HG03175 (cell line): Measurements from ENCODE around the gene KCTD19.

Experiments
- ATAC-seq: cut with Tn5 transposase; IDR thresholded peaks from one replicate; pipeline ENCODE4 v1.9.1; 2021; ENCODE audit warnings: mild to moderate bottlenecking, moderate library complexity; ENCODE audit not compliant: unreplicated experiment

Gene KCTD19

GRCh38 chr16:67260426-67261063 lies 66.0 kb downstream of the KCTD19 start:
- ATAC-seq: no peak

- ATAC-seq: no peak
These were observed 66.8 kb downstream of the KCTD19 start for GRCh38 chr16:67259705-67260104.

DNA sequence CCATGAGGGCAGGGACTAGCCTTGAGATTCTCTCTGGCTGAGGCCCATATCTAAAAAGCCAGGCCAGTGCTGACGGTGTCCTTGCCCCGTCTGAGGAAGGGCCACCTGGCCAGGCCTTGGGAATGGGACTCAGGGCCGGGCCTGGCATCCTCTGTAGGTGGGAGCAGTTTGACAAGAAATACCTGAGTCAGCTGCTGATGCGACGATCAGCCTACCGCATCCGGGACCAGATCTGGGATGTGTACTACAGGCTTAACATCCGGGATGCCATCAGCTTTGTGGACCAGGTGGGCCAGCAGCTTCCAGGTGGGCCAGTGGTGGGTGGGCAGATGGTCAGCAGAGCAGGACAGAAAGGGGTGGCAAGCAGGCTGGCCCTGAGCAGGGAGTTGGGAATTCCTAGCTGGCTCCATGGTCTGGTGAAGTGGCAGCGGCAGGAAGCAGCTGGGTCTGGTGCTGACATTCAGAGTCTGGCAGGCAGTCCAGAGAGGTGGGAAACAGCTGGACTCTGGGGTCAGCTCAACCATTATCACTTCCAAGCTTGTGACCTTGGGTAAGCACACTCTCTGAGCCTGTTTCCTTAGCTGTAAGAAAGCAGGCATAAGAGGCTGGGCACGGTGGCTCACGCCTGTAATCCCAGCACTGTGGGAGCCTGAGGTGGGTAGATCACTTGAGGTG lies 68.2 kb downstream of the KCTD19 start:
- ATAC-seq: no peak

DNA sequence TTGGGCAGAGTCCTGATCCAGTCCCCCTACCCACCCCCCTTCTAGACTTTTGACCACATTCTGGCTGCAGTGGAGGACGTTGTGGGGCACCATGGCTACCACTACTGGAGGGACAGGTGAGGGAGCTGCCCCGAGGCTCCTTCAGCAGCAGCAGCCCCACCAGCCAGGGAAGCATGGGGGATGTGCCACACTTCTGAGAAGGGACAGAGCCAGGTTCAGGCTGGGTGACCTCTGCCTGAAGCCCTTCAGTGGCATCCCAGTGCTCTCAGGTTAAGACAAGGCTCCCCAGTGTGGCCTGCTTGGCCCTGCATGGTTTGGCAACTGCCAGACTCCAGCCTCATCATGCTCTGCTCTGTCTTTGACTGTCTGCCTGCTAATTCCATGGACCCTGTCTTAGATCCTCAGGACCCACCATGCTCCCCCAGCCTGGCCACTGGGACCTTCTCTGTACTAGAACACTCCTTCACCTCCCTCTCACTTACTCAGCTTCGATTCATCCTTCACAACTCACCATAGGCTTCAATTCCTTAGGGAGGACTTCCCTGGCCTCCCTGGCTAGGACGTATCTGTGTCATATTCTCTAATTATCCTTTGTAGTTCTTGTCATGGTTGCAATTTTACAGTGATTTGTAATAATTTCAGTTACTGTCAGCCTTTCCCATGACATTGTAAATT lies 68.9 kb downstream of the KCTD19 start:
- no peak for ATAC-seq

DNA sequence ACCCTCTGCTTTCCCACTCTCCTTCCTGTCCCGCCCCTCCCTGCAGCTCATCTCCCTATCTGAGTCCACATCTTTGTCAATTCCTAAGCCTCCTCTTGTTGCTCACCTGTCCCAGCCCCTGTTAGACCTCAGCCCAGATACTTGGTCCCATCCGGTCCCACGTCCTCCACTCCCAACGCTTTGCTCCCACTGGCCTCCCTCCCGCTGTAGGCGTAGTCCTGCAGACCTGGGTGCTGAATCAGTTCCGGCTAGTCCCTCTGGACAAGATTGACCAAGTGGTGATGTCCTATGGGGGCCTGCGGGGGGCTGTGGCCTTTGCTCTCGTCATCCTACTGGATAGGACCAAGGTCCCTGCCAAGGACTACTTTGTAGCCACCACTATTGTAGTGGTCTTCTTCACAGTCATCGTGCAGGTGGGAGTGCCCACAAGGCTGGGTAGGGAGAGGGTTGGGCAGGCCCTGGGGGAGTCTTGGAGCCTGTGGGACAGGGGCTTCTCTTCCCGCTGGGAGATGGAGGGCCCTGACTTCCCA lies 69.8 kb downstream of the KCTD19 start:
- no peak for ATAC-seq

DNA sequence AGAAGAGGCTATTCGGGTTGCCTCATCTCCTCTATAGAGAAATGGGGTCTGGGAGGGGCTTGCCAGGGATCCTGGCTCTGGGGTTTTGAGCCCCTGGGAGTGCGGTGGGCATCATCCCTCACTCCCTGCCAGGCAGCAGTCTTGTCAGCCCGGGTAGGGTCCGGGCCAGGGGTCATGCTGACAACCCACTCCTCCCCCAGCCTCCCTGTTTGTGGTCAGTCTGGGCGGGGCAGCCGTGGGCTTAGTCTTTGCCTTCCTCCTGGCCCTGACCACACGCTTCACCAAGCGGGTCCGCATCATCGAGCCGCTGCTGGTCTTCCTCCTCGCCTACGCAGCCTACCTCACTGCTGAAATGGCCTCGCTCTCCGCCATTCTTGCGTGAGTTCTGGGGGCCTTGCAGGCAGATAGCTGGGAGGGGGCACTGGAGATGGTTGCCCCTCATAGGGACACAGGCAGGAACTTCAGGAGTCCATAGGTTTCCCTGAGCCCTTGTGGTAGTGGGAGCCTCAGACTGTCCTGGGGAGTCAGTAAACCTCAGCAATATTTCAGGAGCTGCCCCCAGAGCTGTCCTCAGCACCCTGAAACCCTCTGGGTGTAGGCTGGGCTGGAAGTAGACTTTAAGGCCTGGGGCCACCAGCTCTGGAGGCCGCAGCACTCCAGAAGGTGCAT lies 70.9 kb downstream of the KCTD19 start:
- no peak for ATAC-seq

- no peak for ATAC-seq
These were observed 71.6 kb downstream of the KCTD19 start for GRCh38 chr16:67254801-67255552.

DNA sequence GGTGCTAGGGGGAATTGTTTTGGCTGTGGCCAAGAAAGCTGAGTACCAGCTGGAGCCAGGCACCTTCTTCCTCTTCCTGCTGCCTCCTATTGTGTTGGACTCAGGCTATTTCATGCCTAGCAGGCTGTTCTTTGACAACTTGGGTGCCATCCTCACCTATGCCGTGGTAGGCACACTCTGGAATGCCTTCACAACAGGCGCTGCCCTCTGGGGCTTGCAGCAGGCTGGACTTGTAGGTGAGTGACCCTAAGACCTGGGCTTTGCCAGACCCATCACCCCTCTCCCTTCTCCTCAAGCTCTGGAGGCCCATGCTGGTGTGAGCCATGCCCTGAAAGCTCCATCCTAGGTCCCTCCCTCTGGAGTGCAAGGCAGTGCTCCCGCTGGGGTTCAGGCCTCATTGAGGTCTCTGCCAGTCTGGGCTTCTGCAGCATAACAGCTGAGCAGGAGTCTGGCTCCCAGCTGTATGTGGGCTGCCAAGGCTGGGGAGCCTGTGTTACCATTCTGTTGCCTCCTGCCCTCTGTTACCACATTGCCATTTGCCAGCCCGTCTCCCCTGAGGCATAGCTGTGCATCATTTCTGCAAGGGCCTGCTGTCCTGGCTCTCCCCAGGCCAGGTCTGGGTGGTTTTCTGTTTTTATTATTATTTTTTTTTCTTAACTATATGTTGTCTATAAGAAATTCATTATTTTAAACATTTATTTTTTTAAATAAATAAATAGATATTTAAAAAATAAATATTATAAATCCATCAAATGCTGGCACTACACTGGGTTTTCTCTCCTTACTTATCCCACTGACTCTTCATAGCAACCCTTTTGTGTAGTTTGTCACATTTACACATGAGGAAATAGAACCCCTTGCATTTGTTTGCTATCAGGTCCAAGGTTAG lies 73.7 kb downstream of the KCTD19 start:
- no peak for ATAC-seq

DNA sequence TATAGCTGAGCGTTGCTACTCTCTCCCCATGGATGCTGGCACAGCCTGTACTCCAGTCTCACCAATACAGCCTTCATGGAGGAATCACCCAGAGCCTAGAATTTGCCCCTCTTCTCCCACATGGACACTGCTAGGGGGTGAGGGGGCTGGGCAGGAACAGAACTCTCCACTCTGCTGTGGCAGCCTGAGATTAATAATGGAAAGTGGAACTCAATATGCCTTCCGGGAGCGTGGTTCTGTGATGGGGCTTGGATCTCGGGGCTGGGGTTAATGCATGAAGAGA lies 76.6 kb downstream of the KCTD19 start:
- ATAC-seq: no peak

DNA sequence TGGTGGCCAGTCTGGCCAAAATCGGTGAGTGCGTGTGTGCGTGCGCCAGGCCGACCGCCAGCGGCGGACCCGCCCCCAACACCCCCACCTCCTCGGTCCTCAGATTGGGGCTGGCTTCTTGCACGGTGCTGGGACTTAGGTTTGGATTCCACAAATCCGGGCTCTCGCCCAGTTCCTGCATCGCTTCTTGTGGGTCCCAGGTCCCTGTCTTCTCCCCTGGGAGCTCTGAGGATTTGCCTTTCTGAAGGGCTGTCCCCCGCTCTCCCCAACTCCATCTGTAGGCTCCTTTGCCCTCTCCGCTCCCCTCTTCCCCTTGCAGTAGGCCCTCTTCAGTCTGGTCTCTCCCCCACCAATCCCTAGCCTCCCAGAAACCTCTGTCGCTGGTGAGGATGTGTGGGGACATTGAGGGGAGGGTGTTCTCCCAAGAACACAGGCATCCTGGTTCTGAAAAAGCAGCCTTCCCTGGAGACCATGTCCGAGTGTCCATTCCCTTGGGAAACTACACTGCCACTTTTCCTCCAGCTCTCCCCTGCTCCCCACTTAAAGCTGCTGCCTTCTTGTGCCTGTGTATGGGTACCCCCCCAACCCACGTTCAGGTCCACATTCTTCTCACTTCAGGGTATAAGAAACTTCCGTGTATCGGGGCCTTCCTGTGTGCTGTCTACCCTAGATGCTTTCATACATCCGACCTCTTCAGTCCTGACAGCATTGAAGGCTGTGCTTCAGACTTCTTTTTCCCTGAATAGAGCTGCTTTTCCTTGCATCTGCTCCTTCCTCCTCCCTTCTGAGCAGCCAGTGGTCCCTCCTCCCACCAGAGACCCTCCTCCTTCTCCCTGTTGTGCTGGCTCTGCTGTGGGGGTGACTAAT lies 77.1 kb downstream of the KCTD19 start:
- no peak for ATAC-seq

- ATAC-seq: no peak
These were observed 78.0 kb downstream of the KCTD19 start, which contains the start of gene SLC9A5 for GRCh38 chr16:67248401-67249177. SLC9A5 (plus strand) TSS chr16:67248979; CDS start chr16:67249015, 36 bp downstream.

GRCh38 chr16:67248073-67248400 lies 78.5 kb downstream of the KCTD19 start:
- ATAC-seq: no peak

GRCh38 chr16:67247192-67248072 lies 79.1 kb downstream of the KCTD19 start, which contains the start of gene FHOD1:
FHOD1 (minus strand) TSS chr16:67247481; CDS start chr16:67247410, 71 bp downstream.
- ATAC-seq: peak; percentile 55

DNA sequence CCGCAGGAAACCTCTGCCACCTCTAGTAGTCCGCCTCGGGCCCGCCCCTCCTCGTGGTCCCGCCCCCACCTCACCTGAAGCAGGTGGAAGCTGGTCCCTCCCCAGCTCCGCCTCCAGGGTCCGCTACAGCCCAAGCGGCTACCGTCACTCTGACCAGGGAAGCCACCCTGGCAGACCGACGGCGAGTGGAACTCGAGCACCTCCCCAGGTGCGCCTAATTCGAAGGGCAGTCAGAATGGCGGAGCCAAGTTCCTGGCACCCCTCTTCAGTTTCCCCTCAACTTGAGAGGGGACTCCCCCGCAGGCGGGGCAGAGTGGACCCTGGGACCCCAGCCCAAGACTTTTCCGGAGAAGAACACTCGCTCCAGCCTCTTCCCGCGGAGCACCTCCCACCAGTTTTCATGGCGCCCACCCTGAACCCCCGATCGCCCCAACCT lies 79.8 kb downstream of the KCTD19 start:
- peak; percentile 6 for ATAC-seq

DNA sequence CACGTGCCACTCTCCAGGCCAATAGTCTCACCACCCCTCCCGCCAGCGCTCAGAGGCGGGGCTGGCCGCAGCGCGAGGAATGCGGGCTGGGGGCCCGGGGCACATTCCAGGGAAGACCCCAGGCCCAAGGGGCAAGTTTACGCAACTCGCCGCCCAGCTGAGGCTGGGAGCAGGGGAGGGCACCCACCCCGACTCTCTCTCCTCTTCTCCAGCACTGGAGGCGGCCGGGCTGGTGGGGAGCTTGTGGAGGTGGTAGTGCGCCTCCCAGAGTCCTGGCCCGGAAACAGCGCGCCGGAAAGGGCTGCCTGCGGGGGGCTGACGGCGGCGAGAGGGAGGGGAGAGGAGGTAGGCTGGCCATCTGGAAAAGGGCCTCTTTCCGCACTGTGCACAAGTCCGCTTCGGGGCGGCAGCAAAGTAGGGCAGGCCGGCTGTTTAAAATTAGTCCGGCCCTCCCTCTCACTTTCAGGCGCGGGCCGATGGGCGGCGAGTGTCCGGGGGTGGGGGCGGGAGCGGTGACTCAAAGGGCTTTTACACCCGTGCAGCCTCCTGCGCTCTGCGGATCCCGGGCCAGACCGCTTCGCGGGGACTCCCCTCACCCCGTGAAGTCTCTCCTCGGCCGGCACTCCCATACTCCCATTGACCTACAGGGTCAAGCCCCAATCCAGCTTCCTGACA lies 80.3 kb downstream of the KCTD19 start:
- ATAC-seq: peak; percentile 20

DNA sequence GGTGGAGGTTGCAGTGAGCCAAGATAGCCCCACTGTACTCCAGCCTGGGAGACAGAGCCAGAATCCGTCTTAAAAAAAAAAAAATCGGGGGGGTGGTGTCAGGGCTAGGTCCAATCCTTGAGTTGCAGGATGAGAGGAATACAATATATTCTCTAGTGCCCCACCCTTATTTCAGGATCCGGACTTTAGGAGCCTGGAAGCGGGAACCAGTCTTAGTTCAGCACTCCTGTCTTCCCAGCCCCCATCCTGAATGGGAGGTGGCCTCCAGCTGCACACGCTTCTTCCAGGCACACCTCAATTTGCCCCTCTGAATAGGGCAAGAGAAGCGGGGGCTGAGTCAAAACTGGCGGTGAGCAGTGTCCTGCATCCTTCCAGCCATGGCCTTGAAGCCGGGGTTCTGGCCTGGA lies 80.9 kb downstream of the KCTD19 start:
- no peak for ATAC-seq

DNA sequence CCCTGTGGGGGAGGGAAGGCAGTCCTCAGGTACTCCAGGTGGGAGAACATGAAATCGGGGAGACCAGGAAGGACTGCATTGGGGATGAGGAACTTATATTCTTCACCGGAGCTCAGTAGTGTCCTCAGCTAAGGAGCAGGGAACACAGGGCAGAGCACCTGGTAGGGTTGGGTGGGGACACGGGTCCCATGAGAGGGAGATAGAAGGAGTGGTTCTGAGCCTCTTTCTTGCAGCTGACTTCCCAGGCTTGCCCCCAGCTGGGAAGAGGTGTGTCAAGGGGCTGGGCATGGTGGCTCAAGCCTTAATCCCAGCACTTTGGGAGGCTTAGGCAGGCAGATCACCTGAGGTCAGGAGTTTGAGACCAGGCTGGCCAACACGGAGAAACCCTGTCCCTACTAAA lies 81.4 kb downstream of the KCTD19 start:
- no peak for ATAC-seq
